Kidney (tissue), 14 donors: ENCODE data around the gene TP53BP2. TPM values are rescaled to one million over a fixed set of nuclear protein-coding genes. Genes with fewer than 3 reads are reported as not detected.

Experiments
- DNase-seq, 5 donors: peaks; one replicate each; pipeline ENCODE4 v3.0.0-alpha.2; 2013 to 2020
- FAIRE-seq: peaks from 2 replicates; lab custom pipeline; 2012; peaks lifted over from hg19 to GRCh38; lab: Jason Lieb, UNC
- H3K27ac ChIP-seq, 2 donors: one replicate each; pipeline ENCODE4 v1.7.0; 2013; ENCODE audit warnings: low read depth in 2 of 2, low read length in 2 of 2, inconsistent platforms in 1 of 2
- H3K27me3 ChIP-seq: one replicate; pipeline ENCODE4 v1.7.1; 2013; ENCODE audit warnings: low read length, inconsistent platforms; ENCODE audit not compliant: control insufficient read depth, insufficient read depth
- H3K36me3 ChIP-seq, 3 donors: one replicate each; pipeline versions ENCODE4 v1.7.0 to v1.7.1; 2013; ENCODE audit warnings: low read length in 3 of 3, control low read depth in 1 of 3, inconsistent platforms in 1 of 3; ENCODE audit not compliant: insufficient read depth in 3 of 3, control insufficient read depth in 2 of 3
- H3K4me1 ChIP-seq, 3 donors: one replicate each; pipeline versions ENCODE4 v1.7.0 to v1.7.1; 2013; ENCODE audit warnings: low read length in 3 of 3, inconsistent platforms in 1 of 3, low read depth in 1 of 3; ENCODE audit not compliant: control insufficient read depth in 2 of 3, insufficient read depth in 2 of 3
- H3K4me3 ChIP-seq, 3 donors: one replicate each; pipeline versions ENCODE4 v1.7.0 to v1.8.1; 2013; ENCODE audit warnings: low read length in 3 of 3, control low read depth in 1 of 3, inconsistent platforms in 1 of 3
- H3K9ac ChIP-seq, 3 donors: one replicate each; pipeline versions ENCODE4 v1.7.0 to v1.7.1; 2013; ENCODE audit warnings: low read length in 3 of 3, control low read depth in 1 of 3, inconsistent platforms in 1 of 3
- H3K9me3 ChIP-seq, 3 donors: one replicate each; pipeline versions ENCODE4 v1.7.0 to v1.7.1; 2013; ENCODE audit warnings: low read length in 3 of 3, control low read depth in 1 of 3, inconsistent platforms in 1 of 3; ENCODE audit not compliant: control insufficient read depth in 2 of 3, insufficient read depth in 1 of 3
- intact Hi-C: fragments of 100-400 bp; cut with DNase I; formaldehyde crosslinking; loops from one replicate; pipeline ENCODE4 v1.11.1; 2022
- polyA plus RNA-seq: library from polyadenylated mRNA; stranded (reverse); fragments of 350-450 nt; fragmentation: Illumina TruSeq; extraction: RNeasy Lipid Tissue Mini Kit (QIAGEN cat#74804); gene quantifications from one replicate; pipeline ENCODE4 v1.2.3, GENCODE V29; 2014; ENCODE audit warnings: low read depth, low replicate concordance; ENCODE audit not compliant: insufficient read depth
- total RNA-seq: library from RNA; stranded (reverse); fragmentation: NEBNext Ultra II Directional; extraction: Animal tissue kit (Norgen Biotek cat#: 25700); gene quantifications from one replicate; pipeline ENCODE4 v1.2.1, GENCODE V29; 2021
- TF ChIP-seq, protein P1 (sequence below): IDR thresholded peaks from 3 replicates; pipeline ENCODE4 v1.5.1; 2012; ENCODE audit warnings: mild to moderate bottlenecking, moderate library complexity, borderline replicate concordance; ENCODE audit not compliant: insufficient read depth; ENCODE audit errors: extremely low read depth
- donor health status: control.
- donor health status: control.
- donor health status: control.
- donor health status: control.
- donor health status: control.
- donor health status: DM: yes; HTN: yes; CAD: no.
- donor health status: Normal renal cell carcinoma (clear cell type).

Gene TP53BP2
- total and polyA plus RNA-seq, 2 donors from 2014 or later, result 10.3 to 45.9 TPM

DNA sequence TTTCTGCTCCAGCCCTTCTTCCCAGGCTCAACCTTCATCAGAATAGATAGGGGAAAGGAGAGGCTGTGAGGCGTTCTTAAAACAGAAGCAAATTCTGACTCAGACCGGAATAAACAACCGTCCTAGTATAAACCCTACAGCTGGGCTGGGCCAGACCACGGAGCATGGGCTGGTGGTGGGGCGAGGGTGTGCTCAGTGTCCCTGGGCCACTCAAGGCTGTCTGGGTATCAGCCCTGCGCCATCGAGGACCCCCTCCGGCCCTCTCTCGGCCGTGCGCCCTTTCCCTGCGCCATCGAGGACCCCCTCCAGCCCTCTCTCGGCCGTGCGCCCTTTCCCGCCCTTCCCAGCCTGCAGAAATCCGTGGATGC is 97.4 kb downstream of the TP53BP2 start:
- Histone ChIP-seq H3K36me3 (peaks cover 4 to 67% (median 24%) of the 10 kb centered on the region in 3 donors), H3K4me3 (peak overlapping the region; percentile 46 to 64 (median 53)), H3K27ac (peak overlapping the region; percentile 63 to 74), H3K9ac (peak overlapping the region in 2 of 3 donors; percentile 51 to 55), H3K9me3 (no peaks in the 10 kb centered on the region), H3K4me1 (peaks cover 0 to 16% (median 10%) of the 10 kb centered on the region in 3 donors), H3K27me3 (no peaks in the 10 kb centered on the region)
- TF ChIP-seq, protein P1, sequence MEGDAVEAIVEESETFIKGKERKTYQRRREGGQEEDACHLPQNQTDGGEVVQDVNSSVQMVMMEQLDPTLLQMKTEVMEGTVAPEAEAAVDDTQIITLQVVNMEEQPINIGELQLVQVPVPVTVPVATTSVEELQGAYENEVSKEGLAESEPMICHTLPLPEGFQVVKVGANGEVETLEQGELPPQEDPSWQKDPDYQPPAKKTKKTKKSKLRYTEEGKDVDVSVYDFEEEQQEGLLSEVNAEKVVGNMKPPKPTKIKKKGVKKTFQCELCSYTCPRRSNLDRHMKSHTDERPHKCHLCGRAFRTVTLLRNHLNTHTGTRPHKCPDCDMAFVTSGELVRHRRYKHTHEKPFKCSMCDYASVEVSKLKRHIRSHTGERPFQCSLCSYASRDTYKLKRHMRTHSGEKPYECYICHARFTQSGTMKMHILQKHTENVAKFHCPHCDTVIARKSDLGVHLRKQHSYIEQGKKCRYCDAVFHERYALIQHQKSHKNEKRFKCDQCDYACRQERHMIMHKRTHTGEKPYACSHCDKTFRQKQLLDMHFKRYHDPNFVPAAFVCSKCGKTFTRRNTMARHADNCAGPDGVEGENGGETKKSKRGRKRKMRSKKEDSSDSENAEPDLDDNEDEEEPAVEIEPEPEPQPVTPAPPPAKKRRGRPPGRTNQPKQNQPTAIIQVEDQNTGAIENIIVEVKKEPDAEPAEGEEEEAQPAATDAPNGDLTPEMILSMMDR, result no peak
- FAIRE-seq, result no peak
- intact Hi-C loops, result loop anchor here (5.0 kb wide), 1 partner anchor 36 kb away; the partner anchor contains the start of gene CAPN2
- DNase-seq, result no peak

DNA sequence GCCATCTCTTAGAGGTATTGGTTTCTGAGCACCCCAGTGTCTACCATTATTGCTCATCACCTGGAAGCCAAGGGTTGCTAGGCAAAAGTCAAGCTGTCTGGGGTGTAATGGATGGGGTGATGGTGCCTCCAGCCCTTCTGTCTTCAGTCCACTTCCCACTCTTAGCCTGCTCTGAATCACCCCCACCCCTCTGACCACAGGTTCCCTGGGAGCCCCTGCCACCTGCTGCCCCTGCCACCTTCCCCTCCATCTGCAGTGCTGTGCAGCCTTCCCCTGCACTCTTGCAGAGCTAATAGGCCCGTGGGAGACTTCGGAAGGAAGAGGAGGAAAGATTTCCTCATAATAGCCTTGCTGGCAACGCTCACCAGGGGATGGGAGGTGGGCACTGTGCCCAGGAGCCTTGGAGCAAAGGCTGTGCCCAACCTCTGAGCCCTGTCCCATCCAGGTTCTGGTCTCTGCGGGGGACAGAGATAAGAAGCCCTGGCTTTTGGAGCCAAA is 97.9 kb downstream of the TP53BP2 start:
- no peaks in the 10 kb centered on the region for H3K27me3 ChIP-seq
- no peaks in the 10 kb centered on the region for H3K9me3 ChIP-seq
- TF ChIP-seq, protein P1, result no peak
- peak overlapping the region in 1 of 3 donors; percentile 25 for H3K4me3 ChIP-seq
- H3K4me1 ChIP-seq, result peaks cover 0 to 20% (median 10%) of the 10 kb centered on the region in 3 donors
- intact Hi-C loops, result loop anchor here (5.0 kb wide), 1 partner anchor 36 kb away; the partner anchor contains the start of gene CAPN2
- H3K36me3 ChIP-seq, result peaks cover 4 to 62% (median 19%) of the 10 kb centered on the region in 3 donors
- DNase-seq (no peak), FAIRE-seq (no peak)
- H3K27ac ChIP-seq, result peak overlapping the region; percentile 63 to 74
- H3K9ac ChIP-seq, result peak overlapping the region in 1 of 3 donors; percentile 55

DNA sequence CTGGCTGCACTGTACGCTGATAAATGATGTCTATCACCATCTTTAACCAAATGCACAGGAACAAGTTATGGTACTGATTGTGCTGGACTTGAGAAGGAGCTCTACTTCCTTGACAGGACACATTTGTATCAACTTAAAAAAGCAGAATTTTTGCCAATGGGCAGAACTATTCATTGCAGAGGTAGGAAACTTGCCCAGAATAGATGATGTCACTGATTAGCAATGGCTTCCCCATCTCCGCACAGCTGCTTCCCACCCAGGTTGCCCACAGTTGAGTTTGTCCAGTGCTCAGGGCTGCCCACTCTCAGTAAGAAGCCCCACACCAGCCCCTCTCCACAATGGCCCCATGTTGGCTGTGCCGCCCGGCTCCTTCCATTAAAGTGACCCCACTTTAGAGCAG is 100.0 kb downstream of the TP53BP2 start:
- intact Hi-C loops, result loop anchor here (5.0 kb wide), 1 partner anchor 33 kb away; the partner anchor contains the start of gene CAPN2
- no peak for DNase-seq
- Histone ChIP-seq H3K27me3 (no peaks in the 10 kb centered on the region), H3K9ac (no peak overlapping the region), H3K9me3 (no peaks in the 10 kb centered on the region), H3K36me3 (peaks cover 4 to 41% (median 12%) of the 10 kb centered on the region in 3 donors), H3K4me1 (peaks cover 0 to 23% (median 14%) of the 10 kb centered on the region in 3 donors), H3K4me3 (no peak overlapping the region), H3K27ac (no peak overlapping the region)
- no peak for FAIRE-seq
- TF ChIP-seq, protein P1, result no peak
